Naive B cell (primary cell): ENCODE results near the gene SLFN13. TPM values are rescaled to one million over a fixed set of nuclear protein-coding genes. Genes with fewer than 3 reads are reported as not detected.
"Not testable (repeated sequence)": the region's sequence is repeated elsewhere in the genome, so short reads cannot be mapped to it uniquely, and the experiment has no call there.

Experiments
- ATAC-seq, 2 donors: fragments of 150-1000 bp; cut with Tn5 transposase; 2 replicates each; pipeline ENCODE4 v1.10.0; 2021; ENCODE audit warnings: low read depth in 2 of 2, mild to moderate bottlenecking in 2 of 2, moderate library complexity in 2 of 2
- DNase-seq: peaks from one replicate; pipeline ENCODE4 v3.0.0; 2022
- H3K27ac Mint-ChIP-seq, 6 donors: one replicate each; pipeline ENCODE4 v1.8.0; 2020 to 2022; ENCODE audit warnings: mild to moderate bottlenecking in 6 of 6, mixed read lengths in 6 of 6, moderate library complexity in 5 of 6, inconsistent platforms in 2 of 6
- H3K27me3 Mint-ChIP-seq, 3 donors: one replicate each; pipeline ENCODE4 v1.8.0; 2021 to 2022; ENCODE audit warnings: mixed read lengths in 3 of 3, mild to moderate bottlenecking in 1 of 3
- H3K36me3 Mint-ChIP-seq, 2 donors: one replicate each; pipeline ENCODE4 v1.8.0; 2020 to 2022; ENCODE audit warnings: mixed read lengths in 2 of 2, inconsistent platforms in 1 of 2, mild to moderate bottlenecking in 1 of 2
- H3K4me1 Mint-ChIP-seq, 3 donors: one replicate each; pipeline ENCODE4 v1.8.0; 2020 to 2022; ENCODE audit warnings: mixed read lengths in 3 of 3, inconsistent platforms in 1 of 3, mild to moderate bottlenecking in 1 of 3, moderate library complexity in 1 of 3
- H3K4me3 Mint-ChIP-seq, 8 donors: one replicate each; pipeline ENCODE4 v1.8.0; 2020 to 2022; ENCODE audit warnings: mild to moderate bottlenecking in 8 of 8, mixed read lengths in 8 of 8, moderate library complexity in 8 of 8, inconsistent platforms in 2 of 8
- H3K9me3 Mint-ChIP-seq, 7 donors: one replicate each; pipeline ENCODE4 v1.8.0; 2020 to 2022; ENCODE audit warnings: mixed read lengths in 7 of 7, mild to moderate bottlenecking in 5 of 7, inconsistent platforms in 2 of 7, moderate library complexity in 1 of 7
- polyA plus RNA-seq, 6 donors: library from polyadenylated mRNA; unstranded; fragments of 300-500 nt; fragmentation: Illumina TruSeq; gene quantifications; one replicate each; pipeline ENCODE4 v1.2.3, GENCODE V29; 2021; ENCODE audit warnings: low read depth in 6 of 6

The SLFN13 gene
- polyA plus RNA-seq, 6 donors from 2014 or later: 0.54 to 5.6 (median 4.1) TPM

- not testable (repeated sequence) for ATAC-seq, H3K27me3 Mint-ChIP-seq
Observed at GRCh38 chr17:35421069-35421468, 27.5 kb downstream of the SLFN13 start.

DNA sequence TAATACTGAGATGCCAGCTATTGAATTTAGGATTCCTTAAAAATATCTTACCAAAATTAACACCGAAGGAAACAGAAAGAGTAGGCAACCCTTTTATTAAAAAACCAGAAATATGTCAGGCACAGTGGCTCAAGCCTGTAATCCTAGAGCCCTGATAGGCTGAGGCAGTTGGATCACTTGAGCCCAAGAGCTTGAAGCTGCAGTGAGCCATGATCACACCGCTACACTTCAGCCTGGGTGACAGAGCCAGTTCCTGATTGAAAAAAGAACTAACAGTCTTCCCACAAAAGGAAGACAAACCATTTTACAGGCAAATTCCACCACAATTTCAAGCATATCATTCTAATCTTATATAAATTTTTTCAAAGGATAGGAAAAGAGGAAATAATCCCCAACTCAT is 31.9 kb downstream of the SLFN13 start:
- no peak for DNase-seq
- no peak for ATAC-seq
- H3K27ac Mint-ChIP-seq: peak overlapping the region in 2 of 6 donors; percentile 33 to 38
- no peaks in the 10 kb centered on the region for H3K9me3 Mint-ChIP-seq
- H3K36me3 Mint-ChIP-seq: peaks cover 8 to 12% of the 10 kb centered on the region in 2 donors
- H3K4me1 Mint-ChIP-seq: no peaks in the 10 kb centered on the region
- no peak overlapping the region for H3K4me3 Mint-ChIP-seq
- H3K27me3 Mint-ChIP-seq: no peaks in the 10 kb centered on the region

More at GRCh38 chr17:35421069-35421468, 27.5 kb downstream of the SLFN13 start:
- H3K36me3 Mint-ChIP-seq: peaks cover 8 to 14% of the 10 kb centered on the region in 2 donors
- not testable (repeated sequence) for DNase-seq, H3K4me1 Mint-ChIP-seq, H3K27ac Mint-ChIP-seq, H3K4me3 Mint-ChIP-seq, H3K9me3 Mint-ChIP-seq

DNA sequence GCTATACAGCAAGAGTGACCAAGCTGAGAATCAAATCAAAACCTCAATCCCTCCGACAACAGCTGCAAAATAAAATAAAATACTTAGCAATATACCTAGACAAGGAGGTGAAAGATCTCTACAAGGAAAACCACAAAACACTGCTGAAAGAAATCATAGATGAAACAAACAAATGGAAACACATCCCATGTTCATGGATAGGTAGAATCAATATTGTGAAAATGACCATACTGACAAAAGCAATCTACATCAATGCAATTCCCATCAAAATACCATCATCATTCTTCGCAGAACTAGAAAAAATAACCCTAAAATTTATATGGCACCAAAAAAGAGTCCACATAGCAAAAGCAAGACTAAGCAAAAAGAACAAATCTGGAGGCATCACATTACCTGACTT is 33.9 kb downstream of the SLFN13 start:
- H3K9me3 Mint-ChIP-seq: not testable (repeated sequence)

DNA sequence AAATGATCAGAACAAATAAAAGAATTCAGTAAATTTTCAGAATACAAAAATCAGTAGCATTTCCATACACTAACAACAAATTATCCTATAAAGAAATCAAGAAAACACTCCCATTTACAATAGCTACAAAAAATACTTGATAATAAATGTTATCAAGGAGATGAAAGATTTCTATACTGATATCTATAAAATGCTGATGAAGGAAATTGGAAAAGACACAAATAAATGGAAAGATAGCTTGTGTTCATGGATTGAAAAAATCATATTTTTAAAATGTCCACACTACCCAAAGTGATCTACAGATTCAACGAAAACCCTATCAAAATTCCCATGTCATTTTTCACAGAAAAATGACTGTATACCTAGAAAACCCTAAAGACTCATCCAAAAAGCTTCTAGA is 34.3 kb downstream of the SLFN13 start:
- no peaks in the 10 kb centered on the region for H3K9me3 Mint-ChIP-seq
- H3K27ac Mint-ChIP-seq: no peak overlapping the region
- H3K36me3 Mint-ChIP-seq: peaks cover 11 to 21% of the 10 kb centered on the region in 2 donors
- DNase-seq (no peak), ATAC-seq (no peak)
- H3K4me1 Mint-ChIP-seq: no peaks in the 10 kb centered on the region
- H3K27me3 Mint-ChIP-seq: no peaks in the 10 kb centered on the region
- H3K4me3 Mint-ChIP-seq: no peak overlapping the region

More for the DNA sequence above, 33.9 kb downstream of the SLFN13 start:
- DNase-seq, H3K4me3 Mint-ChIP-seq, H3K27me3 Mint-ChIP-seq, ATAC-seq, H3K4me1 Mint-ChIP-seq, H3K27ac Mint-ChIP-seq: not testable (repeated sequence)
- H3K36me3 Mint-ChIP-seq: peaks cover 8 to 21% of the 10 kb centered on the region in 2 donors

DNA sequence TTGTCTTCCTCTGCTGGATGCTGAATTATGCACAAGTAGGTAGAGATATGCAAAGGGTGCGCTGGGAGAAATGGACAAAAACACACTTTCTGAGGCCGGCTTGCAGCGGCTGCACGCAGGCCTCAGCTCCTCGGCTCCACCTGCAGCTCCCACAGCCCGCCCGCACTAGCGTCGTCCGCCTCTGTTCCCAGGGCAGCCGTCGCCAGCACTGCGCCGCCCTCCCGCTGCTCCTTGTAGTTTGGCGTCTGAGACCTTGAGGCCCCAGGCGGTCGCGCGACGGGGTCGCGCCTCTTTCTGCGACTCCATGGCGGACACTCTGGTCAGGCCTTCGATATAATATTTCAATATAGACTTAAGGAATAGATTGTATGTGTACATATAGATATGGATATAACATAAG is 41.0 kb downstream of the SLFN13 start:
- DNase-seq (no peak), ATAC-seq (no peak)
- no peaks in the 10 kb centered on the region for H3K27me3 Mint-ChIP-seq
- peaks cover 0 to 1% (median 0%) of the 10 kb centered on the region in 7 donors for H3K9me3 Mint-ChIP-seq
- H3K36me3 Mint-ChIP-seq: peaks cover 9% of the 10 kb centered on the region in 2 donors
- no peak overlapping the region for H3K27ac Mint-ChIP-seq
- H3K4me3 Mint-ChIP-seq: no peak overlapping the region
- no peaks in the 10 kb centered on the region for H3K4me1 Mint-ChIP-seq

DNA sequence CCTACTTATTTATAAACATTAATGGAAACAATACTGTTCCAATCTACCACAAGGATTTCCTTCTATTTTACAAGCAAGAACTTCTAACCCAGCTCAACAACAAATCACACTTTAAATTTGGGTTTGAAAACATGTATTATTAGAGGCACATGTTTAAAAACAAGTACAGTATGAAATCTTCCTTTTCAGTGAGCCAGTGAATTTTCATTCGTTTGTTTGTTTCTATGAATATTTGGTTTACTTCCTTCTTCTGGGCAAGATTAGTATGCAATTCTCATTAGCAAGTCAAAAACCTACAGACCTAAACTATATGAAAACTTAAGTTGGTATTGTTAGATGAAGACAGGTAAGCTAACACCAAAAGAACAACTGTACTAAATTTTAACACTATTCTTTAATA is 42.0 kb downstream of the SLFN13 start:
- Mint-ChIP-seq H3K4me3 (no peak overlapping the region), H3K9me3 (peaks cover 0 to 1% (median 0%) of the 10 kb centered on the region in 7 donors), H3K4me1 (no peaks in the 10 kb centered on the region), H3K27me3 (no peaks in the 10 kb centered on the region), H3K27ac (no peak overlapping the region), H3K36me3 (peaks cover 9% of the 10 kb centered on the region in 2 donors)
- DNase-seq: no peak
- no peak for ATAC-seq

DNA sequence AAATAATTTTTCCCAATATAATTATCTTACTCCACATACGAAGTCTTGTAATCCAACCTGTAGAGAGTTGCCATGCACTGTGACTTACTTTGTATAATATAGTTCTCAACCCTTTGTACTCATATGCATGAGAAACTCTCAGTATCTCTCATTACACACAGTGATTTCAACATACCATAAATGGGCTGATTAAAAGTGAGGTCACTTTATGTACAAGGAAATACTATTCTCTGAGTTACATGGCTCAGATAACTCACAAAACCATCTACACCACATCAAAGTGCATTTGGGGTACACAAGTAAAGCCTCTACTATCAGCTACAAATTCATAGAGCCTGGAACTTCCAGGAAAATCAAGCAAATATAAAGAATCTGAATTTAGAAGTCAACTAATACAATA is 44.2 kb downstream of the SLFN13 start:
- ATAC-seq (no peak), DNase-seq (no peak)
- Mint-ChIP-seq H3K27me3 (no peaks in the 10 kb centered on the region), H3K27ac (no peak overlapping the region), H3K4me1 (no peaks in the 10 kb centered on the region), H3K4me3 (no peak overlapping the region), H3K9me3 (peaks cover 0 to 6% (median 0%) of the 10 kb centered on the region in 7 donors), H3K36me3 (peaks cover 0 to 6% of the 10 kb centered on the region in 2 donors)

- H3K27ac Mint-ChIP-seq: peak overlapping the region in 1 of 6 donors; percentile 3
- H3K4me3 Mint-ChIP-seq, DNase-seq, ATAC-seq, H3K9me3 Mint-ChIP-seq, H3K36me3 Mint-ChIP-seq, H3K4me1 Mint-ChIP-seq, H3K27me3 Mint-ChIP-seq: not testable (repeated sequence)
Observed at GRCh38 chr17:35393783-35394182, 54.8 kb downstream of the SLFN13 start.

DNA sequence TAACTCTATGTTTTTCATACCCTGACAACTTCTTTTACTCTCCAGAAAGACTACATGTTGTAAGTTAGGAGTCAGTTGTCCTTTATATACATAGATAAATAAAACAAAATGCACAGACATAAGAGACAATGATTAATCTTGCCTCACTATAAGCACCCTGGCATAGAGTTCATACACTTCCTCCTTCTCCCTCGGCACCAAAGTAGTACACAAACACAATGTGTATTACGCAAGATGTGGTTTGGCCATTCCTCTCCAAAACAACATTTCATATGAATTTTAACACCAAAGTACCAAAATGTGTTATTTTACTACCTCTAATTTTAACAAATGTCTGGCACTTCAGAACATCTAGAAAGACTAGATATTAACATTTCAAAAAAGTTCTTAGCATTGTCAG is 57.9 kb downstream of the SLFN13 start:
- no peak for DNase-seq
- Mint-ChIP-seq H3K4me3 (peak overlapping the region in 1 of 8 donors; percentile 28), H3K9me3 (peaks cover 0 to 4% (median 0%) of the 10 kb centered on the region in 7 donors), H3K4me1 (peaks cover 0 to 9% (median 0%) of the 10 kb centered on the region in 3 donors), H3K36me3 (no peaks in the 10 kb centered on the region), H3K27me3 (peaks cover 8 to 13% (median 8%) of the 10 kb centered on the region in 3 donors), H3K27ac (no peak overlapping the region)
- no peak for ATAC-seq

DNA sequence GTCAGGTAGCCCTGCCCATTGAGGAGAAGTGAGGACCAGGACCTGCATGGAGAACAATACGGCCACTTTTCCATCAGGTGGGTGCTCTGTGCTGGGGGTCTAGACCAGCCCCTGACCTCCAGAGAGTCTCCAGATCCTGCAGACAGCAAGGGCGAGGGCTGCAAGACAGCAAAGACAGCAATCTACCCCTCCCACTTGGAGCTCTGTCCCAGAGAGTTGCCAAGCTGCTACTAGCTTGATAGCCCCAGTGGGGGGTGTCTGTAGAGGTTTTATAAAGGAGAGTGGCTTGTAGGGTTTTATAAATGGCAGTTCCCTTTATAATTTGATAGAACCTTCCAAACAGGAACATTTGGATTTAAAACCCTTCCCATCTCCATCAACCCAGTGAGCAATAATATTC is 58.4 kb downstream of the SLFN13 start:
- H3K4me3 Mint-ChIP-seq: no peak overlapping the region
- DNase-seq (no peak), ATAC-seq (no peak)
- H3K27ac Mint-ChIP-seq: no peak overlapping the region
- peaks cover 8 to 13% (median 8%) of the 10 kb centered on the region in 3 donors for H3K27me3 Mint-ChIP-seq
- H3K36me3 Mint-ChIP-seq: no peaks in the 10 kb centered on the region
- H3K9me3 Mint-ChIP-seq: no peaks in the 10 kb centered on the region
- H3K4me1 Mint-ChIP-seq: peaks cover 0 to 9% (median 0%) of the 10 kb centered on the region in 3 donors

- peaks cover 2 to 18% (median 4%) of the 10 kb centered on the region in 3 donors for H3K4me1 Mint-ChIP-seq
- H3K4me3 Mint-ChIP-seq: no peak overlapping the region
- no peak for ATAC-seq
- no peaks in the 10 kb centered on the region for H3K36me3 Mint-ChIP-seq
- DNase-seq: no peak
- H3K27me3 Mint-ChIP-seq: peaks cover 0 to 9% (median 0%) of the 10 kb centered on the region in 3 donors
- no peak overlapping the region for H3K27ac Mint-ChIP-seq
- H3K9me3 Mint-ChIP-seq: no peaks in the 10 kb centered on the region
Observed at GRCh38 chr17:35387496-35387895, 61.1 kb downstream of the SLFN13 start.

Other genes starting within 250 kb of the SLFN13 start
- 10 to 100 TPM in 1 of 6 donors, 1 to 10 TPM in 5; 2.5 to 14.0 (median 3.9) TPM for gene SLFN5, start 205.7 kb downstream of the SLFN13 start, polyA plus RNA-seq
- 10 to 100 TPM in 1 of 6 donors, 1 to 10 TPM in 5; 5.8 to 11.0 (median 6.9) TPM for gene SLFN11, start 75.1 kb downstream of the SLFN13 start, polyA plus RNA-seq
- 1 to 10 TPM in 5 of 6 donors, not detected in 1; 1.6 to 4.9 (median 2.4) TPM for gene SLFN12, start 16.3 kb downstream of the SLFN13 start, polyA plus RNA-seq
- gene SLFN12L, start 88.9 kb upstream of the SLFN13 start, polyA plus RNA-seq: under 1 TPM in 4 of 6 donors, not detected in 2; 0.09 to 0.23 (median 0.18) TPM
- under 1 TPM in 2 of 6 donors, not detected in 4; 0.09 to 0.36 TPM for gene SLFN14, start 112.1 kb upstream of the SLFN13 start, polyA plus RNA-seq
- gene PEX12, start 129.8 kb upstream of the SLFN13 start, polyA plus RNA-seq: 1 to 10 TPM; 1.6 to 2.6 (median 2.4) TPM
- gene AP2B1, start 138.6 kb upstream of the SLFN13 start, polyA plus RNA-seq: 10 to 100 TPM; 34.1 to 52.1 (median 40.8) TPM